Stimulated activated CD8-positive, alpha-beta memory T cell treated with anti-CD3 and anti-CD28 coated beads, Interleukin-7, amount 100 ng/mL, for 1 hour (primary cell): ENCODE data around the gene OPHN1.
"Not testable (repeated sequence)": the region's sequence is repeated elsewhere in the genome, so short reads cannot be mapped to it uniquely, and the experiment has no call there.

Experiments
- DNase-seq, 2 donors: peaks; one replicate each; pipeline ENCODE4 v3.0.0-alpha.2; 2020; ENCODE audit warnings: low read depth in 2 of 2

OPHN1 gene

GRCh38 chrX:68363984-68364383, 69.3 kb downstream of the OPHN1 start:
- no peak for DNase-seq

GRCh38 chrX:68358679-68359078, 74.6 kb downstream of the OPHN1 start:
- DNase-seq: no peak

GRCh38 chrX:68355629-68355920, 77.7 kb downstream of the OPHN1 start:
- no peak for DNase-seq

DNA sequence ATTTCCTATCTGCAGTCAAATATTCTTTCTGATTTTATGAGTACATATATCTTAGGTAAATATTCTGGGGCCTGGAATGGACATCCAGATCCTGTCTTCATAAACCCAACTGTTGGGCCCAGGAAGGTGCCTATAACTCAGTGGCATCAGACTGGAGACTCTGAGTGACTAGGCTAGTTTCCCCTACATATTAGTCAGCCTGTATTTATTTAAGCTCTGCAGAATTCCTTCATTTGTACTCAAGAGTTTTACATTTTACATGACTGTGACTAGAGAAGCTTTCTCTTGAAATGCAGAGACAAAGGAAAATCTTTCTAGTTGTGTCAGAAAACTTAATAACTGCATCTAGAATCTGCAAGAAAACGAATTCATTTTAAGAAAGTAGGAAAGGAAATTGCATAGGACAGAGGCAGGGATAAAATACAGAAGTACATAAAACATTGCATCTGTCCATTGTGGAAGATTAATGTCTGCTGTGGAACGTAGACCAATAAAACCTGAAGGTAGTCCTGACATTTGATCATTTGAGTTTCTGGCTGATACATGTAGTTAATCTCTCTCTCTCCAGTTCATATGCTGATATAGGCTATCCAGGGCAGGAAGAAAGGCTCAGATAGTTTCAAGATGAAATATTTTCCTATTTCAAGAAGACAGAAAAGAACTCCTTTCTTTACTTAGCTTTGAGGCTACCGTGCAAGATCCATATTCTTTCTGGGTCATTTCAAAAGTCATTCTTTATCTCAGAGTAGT, 78.2 kb downstream of the OPHN1 start:
- no peak for DNase-seq

DNA sequence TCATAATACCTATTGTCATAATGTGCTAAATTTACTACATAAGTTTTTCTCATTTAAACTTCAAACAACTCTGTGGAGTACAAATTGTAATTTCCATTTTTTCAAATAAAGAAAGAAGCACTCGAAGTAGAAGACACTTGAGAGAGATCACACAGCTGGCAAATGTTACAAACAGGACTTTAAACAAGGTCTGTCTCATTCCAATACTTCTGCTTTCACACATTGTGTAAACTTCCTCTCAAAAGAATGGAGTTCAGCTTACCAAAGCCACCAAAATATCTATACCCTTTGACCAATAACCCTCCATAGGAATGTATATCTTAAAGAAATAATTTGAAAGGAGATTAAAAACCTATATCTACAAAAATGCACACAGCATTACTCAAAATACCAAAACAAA, 88.3 kb downstream of the OPHN1 start:
- no peak for DNase-seq

- DNase-seq: no peak
Observed at GRCh38 chrX:68343551-68343950, 89.7 kb downstream of the OPHN1 start.

GRCh38 chrX:68332201-68332731, 101.0 kb downstream of the OPHN1 start:
- DNase-seq: no peak

- DNase-seq: not testable (repeated sequence)
Observed at GRCh38 chrX:68326841-68327240, 106.5 kb downstream of the OPHN1 start.

GRCh38 chrX:68307769-68308168, 125.5 kb downstream of the OPHN1 start:
- DNase-seq: no peak

DNA sequence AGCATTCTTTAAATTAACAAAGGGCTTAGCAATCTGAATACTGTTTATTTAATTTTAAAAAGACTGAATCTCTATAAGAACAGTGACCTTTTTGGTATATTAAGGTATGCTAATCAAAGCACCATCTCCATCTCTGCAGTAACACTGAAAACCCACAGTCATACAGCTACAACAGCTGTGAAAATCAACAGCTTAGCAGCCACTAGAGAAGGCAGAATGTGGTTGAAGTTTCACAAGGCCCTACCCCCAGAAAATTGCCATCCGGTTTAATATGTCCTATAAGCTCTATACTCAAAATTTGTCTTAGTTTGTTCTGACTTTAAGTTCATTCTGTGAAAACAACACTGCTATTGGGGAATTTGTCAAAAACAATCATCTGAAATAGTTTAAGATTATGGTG, 128.7 kb downstream of the OPHN1 start:
- no peak for DNase-seq

GRCh38 chrX:68299898-68300297, 133.4 kb downstream of the OPHN1 start:
- no peak for DNase-seq

DNA sequence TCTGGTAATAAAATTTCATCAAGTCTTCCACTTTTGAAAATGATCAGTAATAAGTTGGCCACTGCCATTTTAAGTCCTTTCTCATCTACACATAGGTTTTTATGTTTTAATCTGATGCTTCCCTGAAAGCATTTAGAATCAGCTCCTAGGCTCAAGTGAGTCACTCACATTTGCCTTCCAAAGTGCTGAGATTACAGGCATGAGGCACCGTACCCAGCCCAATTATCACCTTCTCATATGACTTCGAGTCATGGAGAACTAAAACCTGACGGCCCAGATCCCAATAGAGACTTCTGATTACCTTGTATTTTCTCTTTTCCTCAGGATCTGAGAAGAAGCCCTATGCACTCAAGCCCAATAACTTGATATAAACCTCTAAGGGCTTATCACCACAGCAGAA, 140.8 kb downstream of the OPHN1 start:
- no peak for DNase-seq

DNA sequence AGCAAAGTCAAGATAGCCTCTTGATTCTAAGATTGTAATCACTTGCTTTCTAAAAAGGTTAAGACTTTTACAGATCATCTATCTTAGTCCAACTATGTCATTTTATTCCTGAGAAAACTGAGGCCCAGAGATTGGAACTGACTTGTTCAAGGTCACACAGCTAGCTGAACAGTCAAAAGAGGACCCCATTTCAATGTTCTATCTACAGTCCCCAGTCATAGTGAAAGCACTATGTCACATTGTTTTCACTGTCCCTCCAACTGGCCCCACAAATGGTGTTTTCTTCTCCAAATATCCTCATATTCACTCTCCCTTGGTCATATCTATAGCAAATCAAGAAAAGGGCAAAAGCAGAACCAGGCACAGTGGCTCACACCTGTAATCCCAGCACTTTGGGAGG, 145.2 kb downstream of the OPHN1 start:
- no peak for DNase-seq

GRCh38 chrX:68287419-68287818, 145.9 kb downstream of the OPHN1 start:
- DNase-seq: no peak

GRCh38 chrX:68286980-68287379, 146.3 kb downstream of the OPHN1 start:
- DNase-seq: no peak

DNA sequence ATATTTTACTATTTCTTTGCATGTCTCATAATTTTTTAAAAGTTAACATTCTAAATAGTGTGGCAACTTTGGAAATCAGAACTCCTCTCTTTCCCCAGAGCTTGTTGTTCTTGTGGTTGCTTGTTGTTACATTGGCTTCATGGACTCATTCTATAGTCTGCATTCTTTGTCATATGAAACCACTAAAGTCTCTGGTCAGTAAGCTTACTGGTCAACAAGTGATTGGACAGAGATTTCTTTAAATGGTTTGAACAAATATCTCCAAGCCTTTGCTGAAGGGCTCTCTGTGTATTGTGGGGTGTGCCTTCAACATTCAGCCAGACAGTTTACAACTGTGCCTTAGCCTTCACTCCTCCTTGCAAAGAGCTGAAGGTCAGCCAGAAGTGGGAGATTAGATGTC, 147.2 kb downstream of the OPHN1 start:
- no peak for DNase-seq

DNA sequence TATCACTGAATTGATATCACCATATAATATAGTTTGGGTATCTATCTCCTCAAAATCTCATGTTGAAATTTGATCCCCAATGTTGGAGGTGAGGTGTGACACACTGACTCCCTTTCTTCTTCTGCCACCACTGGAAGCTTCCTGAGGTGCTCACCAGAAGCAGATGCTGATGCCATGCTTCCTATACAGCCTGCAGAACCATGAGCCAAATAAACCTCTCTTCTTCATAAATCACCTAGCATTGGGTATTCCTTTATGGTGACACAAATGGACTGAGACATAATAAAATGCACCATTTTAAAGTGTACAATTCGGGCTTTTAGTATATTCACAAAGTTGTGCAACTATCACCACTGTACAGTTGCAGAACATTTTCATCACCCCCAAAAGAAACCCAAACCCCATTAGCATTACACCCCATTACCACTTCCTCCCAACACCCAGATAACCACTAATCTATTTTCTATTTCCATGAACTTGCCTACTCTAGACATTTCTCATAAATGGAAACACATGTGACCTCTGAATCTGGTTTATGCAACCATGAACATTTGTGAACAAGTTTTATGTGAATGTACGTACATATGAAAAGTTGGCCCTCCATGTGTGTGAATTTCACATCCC, 148.9 kb downstream of the OPHN1 start:
- no peak for DNase-seq

- DNase-seq: no peak
Observed at GRCh38 chrX:68273887-68274286, 159.4 kb downstream of the OPHN1 start.

GRCh38 chrX:68264793-68265192, 168.5 kb downstream of the OPHN1 start:
- DNase-seq: not testable (repeated sequence)

DNA sequence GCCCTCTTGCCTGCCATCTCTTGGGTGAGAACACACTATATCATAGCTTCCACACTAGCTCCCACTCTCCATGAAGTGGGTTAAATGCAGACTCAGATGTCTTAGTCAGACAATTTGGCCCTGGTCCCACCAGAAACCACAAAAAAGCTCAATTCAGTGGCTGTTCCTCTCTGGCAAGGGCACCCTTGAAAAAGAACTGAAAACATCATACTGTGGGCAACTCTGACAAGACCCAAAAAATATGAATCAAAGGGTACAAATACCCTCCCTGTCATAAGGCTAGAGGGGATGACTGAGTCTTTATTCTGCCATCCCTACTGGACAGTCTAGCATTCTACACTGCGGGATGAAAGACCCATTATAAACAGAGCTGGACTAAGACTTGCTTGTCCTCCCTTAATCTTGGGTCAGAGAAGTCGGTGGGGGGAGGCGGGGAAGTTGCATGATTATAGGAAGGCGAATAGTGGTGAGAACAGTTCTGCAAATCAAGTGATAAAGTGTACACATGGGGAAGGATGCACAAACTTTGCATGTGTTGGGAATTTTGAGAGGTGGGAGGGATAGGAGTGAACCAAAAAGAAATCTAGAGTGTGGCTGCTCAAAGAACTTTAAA, 172.1 kb downstream of the OPHN1 start:
- DNase-seq: no peak

GRCh38 chrX:68256990-68257389, 176.3 kb downstream of the OPHN1 start:
- no peak for DNase-seq

GRCh38 chrX:68254738-68255645, 178.3 kb downstream of the OPHN1 start:
- no peak for DNase-seq
